Neural progenitor cell (in vitro differentiated cells): ENCODE data around the gene BRWD1. TPM values are rescaled to one million over a fixed set of nuclear protein-coding genes. Genes with fewer than 3 reads are reported as not detected.

Experiments used
- DNase-seq: peaks from one replicate; pipeline ENCODE4 v3.0.0-alpha.2; 2016; ENCODE audit warnings: low spot score
- H2AFZ ChIP-seq: fragments of 200-600 bp; sonication (generic); replicated peaks from 2 replicates; pipeline ENCODE4 v1.6.1; 2016; ENCODE audit warnings: antibody characterized with exemption
- H3F3A ChIP-seq: fragments of 200-600 bp; sonication (generic); 2 replicates; pipeline ENCODE4 v1.6.1; 2016; ENCODE audit warnings: antibody characterized with exemption, low read depth
- H3K27ac ChIP-seq: fragments of 200-600 bp; sonication (generic); 2 replicates; pipeline ENCODE4 v1.5.1; 2016; ENCODE audit warnings: mild to moderate bottlenecking
- H3K27me3 ChIP-seq: fragments of 200-600 bp; sonication (generic); 2 replicates; pipeline ENCODE4 v1.6.1; 2016; ENCODE audit warnings: mild to moderate bottlenecking, moderate library complexity
- H3K36me3 ChIP-seq: fragments of 200-600 bp; sonication (generic); 2 replicates; pipeline ENCODE4 v1.5.1; 2016
- H3K4me1 ChIP-seq: fragments of 200-600 bp; sonication (generic); 2 replicates; pipeline ENCODE4 v1.6.1; 2016; ENCODE audit warnings: mixed run types
- H3K4me2 ChIP-seq: fragments of 200-600 bp; sonication (generic); 2 replicates; pipeline ENCODE4 v1.6.1; 2016
- H3K4me3 ChIP-seq: fragments of 200-600 bp; sonication (generic); 2 replicates; pipeline ENCODE4 v1.5.1; 2016
- H3K79me2 ChIP-seq: fragments of 200-600 bp; sonication (generic); 2 replicates; pipeline ENCODE4 v1.6.1; 2016; ENCODE audit warnings: low read depth
- H3K9ac ChIP-seq: fragments of 200-600 bp; sonication (generic); 2 replicates; pipeline ENCODE4 v1.6.1; 2016
- H3K9me3 ChIP-seq: fragments of 200-600 bp; sonication (generic); 2 replicates; pipeline ENCODE4 v1.5.1; 2016; ENCODE audit warnings: low read depth
- H4K20me1 ChIP-seq: fragments of 200-600 bp; sonication (generic); 2 replicates; pipeline ENCODE4 v1.6.1; 2016; ENCODE audit warnings: low read depth
- H3K27ac Mint-ChIP-seq: 3 replicates; pipeline ENCODE4 v1.8.0; 2021; ENCODE audit warnings: mixed read lengths
- H3K27me3 Mint-ChIP-seq: 2 replicates; pipeline ENCODE4 v1.8.0; 2022; ENCODE audit warnings: low read depth, mild to moderate bottlenecking, inconsistent platforms, moderate library complexity, mixed read lengths; ENCODE audit not compliant: insufficient read depth
- H3K36me3 Mint-ChIP-seq: 3 replicates; pipeline ENCODE4 v1.8.0; 2021; ENCODE audit warnings: mixed read lengths
- H3K4me1 Mint-ChIP-seq: 3 replicates; pipeline ENCODE4 v1.8.0; 2021; ENCODE audit warnings: mixed read lengths
- H3K4me3 Mint-ChIP-seq: 3 replicates; pipeline ENCODE4 v1.8.0; 2021; ENCODE audit warnings: mild to moderate bottlenecking, moderate library complexity, mixed read lengths
- H3K9me3 Mint-ChIP-seq: 3 replicates; pipeline ENCODE4 v1.8.0; 2020; ENCODE audit warnings: mixed read lengths
- EZH2 ChIP-seq: fragments of 200-600 bp; sonication (generic); IDR thresholded peaks from 2 replicates; pipeline ENCODE4 v1.6.1; 2017; ENCODE audit warnings: antibody characterized with exemption, mild to moderate bottlenecking, moderate library complexity
- EZH2phosphoT487 ChIP-seq: fragments of 200-600 bp; sonication (generic); IDR thresholded peaks from 2 replicates; pipeline ENCODE4 v1.6.1; 2017; ENCODE audit warnings: antibody characterized with exemption
- total RNA-seq: library from RNA; depleted of rRNA; stranded (reverse); fragments of >200 nt; gene quantifications from 2 replicates; pipeline ENCODE4 v1.2.3, GENCODE V29; 2015; ENCODE audit warnings: low replicate concordance
- TF ChIP-seq, protein P1 (sequence below): fragments of 200-600 bp; sonication (generic); IDR thresholded peaks from 2 replicates; pipeline ENCODE4 v1.5.1; 2017; ENCODE audit warnings: antibody characterized with exemption, mild to moderate bottlenecking

BRWD1 gene
- total RNA-seq, 1 donor from 2014 or later, result 130 TPM

DNA sequence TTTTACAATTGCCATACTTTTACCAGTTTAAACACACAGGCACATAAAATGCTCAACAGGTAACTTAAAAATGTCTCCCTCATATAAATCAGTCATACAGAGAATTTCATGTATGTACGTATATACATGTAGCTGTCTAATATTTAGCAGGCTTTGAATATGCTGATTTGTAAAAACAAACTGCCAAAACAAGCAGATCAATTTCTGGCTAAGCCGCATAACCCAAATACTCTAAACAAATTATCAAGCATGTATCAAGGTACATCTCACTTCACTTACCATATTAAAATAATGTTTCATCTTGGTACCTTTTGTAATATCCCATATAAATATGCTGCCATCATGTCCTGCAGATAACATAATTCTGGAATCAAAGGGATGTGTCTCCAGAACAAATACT is 43.8 kb downstream of the BRWD1 start:
- Histone ChIP-seq H3K9ac (no peak overlapping the region), H3K36me3 (peaks cover 29% of the 10 kb centered on the region), H3K79me2 (no peaks in the 10 kb centered on the region), H3K27ac (no peak overlapping the region), H3K4me1 (no peaks in the 10 kb centered on the region), H4K20me1 (peaks cover 5% of the 10 kb centered on the region), H2AFZ (no peak overlapping the region), H3K9me3 (no peaks in the 10 kb centered on the region), H3F3A (peaks cover 7% of the 10 kb centered on the region), H3K4me2 (no peak overlapping the region), H3K27me3 (no peaks in the 10 kb centered on the region), H3K4me3 (no peak overlapping the region)
- no peak for DNase-seq
- peaks cover 40% of the 10 kb centered on the region for H3K36me3 Mint-ChIP-seq
- no peak overlapping the region for H3K27ac Mint-ChIP-seq
- no peak overlapping the region for H3K4me3 Mint-ChIP-seq
- no peaks in the 10 kb centered on the region for H3K4me1 Mint-ChIP-seq
- TF ChIP-seq EZH2phosphoT487, result no peak
- no peak for TF ChIP-seq EZH2
- TF ChIP-seq, protein P1, sequence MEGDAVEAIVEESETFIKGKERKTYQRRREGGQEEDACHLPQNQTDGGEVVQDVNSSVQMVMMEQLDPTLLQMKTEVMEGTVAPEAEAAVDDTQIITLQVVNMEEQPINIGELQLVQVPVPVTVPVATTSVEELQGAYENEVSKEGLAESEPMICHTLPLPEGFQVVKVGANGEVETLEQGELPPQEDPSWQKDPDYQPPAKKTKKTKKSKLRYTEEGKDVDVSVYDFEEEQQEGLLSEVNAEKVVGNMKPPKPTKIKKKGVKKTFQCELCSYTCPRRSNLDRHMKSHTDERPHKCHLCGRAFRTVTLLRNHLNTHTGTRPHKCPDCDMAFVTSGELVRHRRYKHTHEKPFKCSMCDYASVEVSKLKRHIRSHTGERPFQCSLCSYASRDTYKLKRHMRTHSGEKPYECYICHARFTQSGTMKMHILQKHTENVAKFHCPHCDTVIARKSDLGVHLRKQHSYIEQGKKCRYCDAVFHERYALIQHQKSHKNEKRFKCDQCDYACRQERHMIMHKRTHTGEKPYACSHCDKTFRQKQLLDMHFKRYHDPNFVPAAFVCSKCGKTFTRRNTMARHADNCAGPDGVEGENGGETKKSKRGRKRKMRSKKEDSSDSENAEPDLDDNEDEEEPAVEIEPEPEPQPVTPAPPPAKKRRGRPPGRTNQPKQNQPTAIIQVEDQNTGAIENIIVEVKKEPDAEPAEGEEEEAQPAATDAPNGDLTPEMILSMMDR, result no peak
- H3K9me3 Mint-ChIP-seq, result no peaks in the 10 kb centered on the region
- peaks cover under 1% of the 10 kb centered on the region for H3K27me3 Mint-ChIP-seq

DNA sequence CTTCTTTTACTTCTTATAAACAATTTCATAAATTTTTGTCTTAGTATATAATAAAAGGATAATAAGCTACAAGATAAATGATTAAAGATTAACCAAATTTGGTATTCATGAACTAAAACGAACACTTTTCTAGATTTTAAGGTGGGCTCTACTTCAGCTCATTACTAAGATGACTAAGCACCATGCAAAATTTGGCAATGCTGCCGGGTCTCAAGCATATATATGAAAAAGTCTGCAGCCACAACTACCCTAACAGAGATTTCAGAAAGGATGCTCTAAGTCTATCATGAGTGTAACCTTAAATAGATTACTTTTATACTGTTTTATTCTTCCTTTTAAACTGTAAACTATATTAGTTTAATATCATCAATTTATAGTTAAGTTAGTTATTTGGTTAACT is 47.8 kb downstream of the BRWD1 start:
- H3K4me3 ChIP-seq, result no peak overlapping the region
- H4K20me1 ChIP-seq, result peaks cover 18% of the 10 kb centered on the region
- no peak for TF ChIP-seq EZH2
- TF ChIP-seq, protein P1, result no peak
- no peak for TF ChIP-seq EZH2phosphoT487
- peaks cover 16% of the 10 kb centered on the region for H3F3A ChIP-seq
- no peak overlapping the region for H3K4me3 Mint-ChIP-seq
- H3K36me3 Mint-ChIP-seq, result peaks cover 44% of the 10 kb centered on the region
- H2AFZ ChIP-seq, result no peak overlapping the region
- H3K27ac Mint-ChIP-seq, result no peak overlapping the region
- peaks cover 47% of the 10 kb centered on the region for H3K36me3 ChIP-seq
- no peak overlapping the region for H3K4me2 ChIP-seq
- H3K27me3 Mint-ChIP-seq, result no peaks in the 10 kb centered on the region
- no peak for DNase-seq
- H3K4me1 ChIP-seq, result no peaks in the 10 kb centered on the region
- no peak overlapping the region for H3K9ac ChIP-seq
- H3K27ac ChIP-seq, result no peak overlapping the region
- no peaks in the 10 kb centered on the region for H3K9me3 ChIP-seq
- no peaks in the 10 kb centered on the region for H3K9me3 Mint-ChIP-seq
- H3K79me2 ChIP-seq, result peaks cover 31% of the 10 kb centered on the region
- H3K27me3 ChIP-seq, result no peaks in the 10 kb centered on the region
- no peaks in the 10 kb centered on the region for H3K4me1 Mint-ChIP-seq

DNA sequence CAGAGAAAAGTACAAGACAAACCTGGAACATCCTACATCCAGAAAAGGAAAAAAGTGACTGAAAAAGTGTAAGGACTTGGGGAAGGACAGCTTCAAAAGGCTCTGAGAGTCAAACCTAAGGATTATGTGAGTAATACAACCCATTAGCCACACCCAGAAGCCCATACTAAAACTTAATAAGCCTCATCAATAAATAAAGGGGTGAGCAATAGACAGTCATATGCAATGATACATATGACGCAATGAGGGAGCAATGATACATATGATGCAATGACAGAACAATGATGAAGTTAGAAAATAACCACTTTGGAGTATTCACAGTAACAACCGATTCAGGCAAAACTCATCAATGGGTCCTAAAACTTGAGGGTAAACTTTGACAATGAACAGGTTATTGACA is 50.1 kb downstream of the BRWD1 start:
- Mint-ChIP-seq H3K36me3 (peaks cover 36% of the 10 kb centered on the region), H3K27ac (no peak overlapping the region), H3K27me3 (no peaks in the 10 kb centered on the region), H3K4me3 (no peak overlapping the region), H3K4me1 (no peaks in the 10 kb centered on the region), H3K9me3 (no peaks in the 10 kb centered on the region)
- peaks cover 40% of the 10 kb centered on the region for H3K79me2 ChIP-seq
- no peaks in the 10 kb centered on the region for H3K9me3 ChIP-seq
- peaks cover 34% of the 10 kb centered on the region for H3K36me3 ChIP-seq
- H3F3A ChIP-seq, result peaks cover 16% of the 10 kb centered on the region
- TF ChIP-seq, protein P1, result no peak
- no peak for TF ChIP-seq EZH2
- no peak for TF ChIP-seq EZH2phosphoT487
- no peak overlapping the region for H2AFZ ChIP-seq
- no peak overlapping the region for H3K9ac ChIP-seq
- no peak overlapping the region for H3K4me3 ChIP-seq
- no peak overlapping the region for H3K4me2 ChIP-seq
- H3K4me1 ChIP-seq, result no peaks in the 10 kb centered on the region
- no peak for DNase-seq
- H3K27ac ChIP-seq, result no peak overlapping the region
- peaks cover 30% of the 10 kb centered on the region for H4K20me1 ChIP-seq
- no peaks in the 10 kb centered on the region for H3K27me3 ChIP-seq
